Measurements from ENCODE around the gene SOD1. TPM values are rescaled to one million over a fixed set of nuclear protein-coding genes. Genes with fewer than 3 reads are reported as not detected.

The SOD1 gene
- total RNA-seq, 1 experiment from 2014 or later, result 380 TPM

- no TSS peak for BruUV-seq (replicated peaks)
- no peak for DNase-seq (ENCODE audit: low spot score)
- TF ChIP-seq EZH2 (IDR thresholded peaks at IDR 0.05; ENCODE audit: borderline replicate concordance, low read depth, low read length, poor library complexity, severe bottlenecking) (no peak), CTCF (conservative IDR thresholded peaks at IDR 0.05; ENCODE audit: low read depth, low read length) (no peak)
- Histone ChIP-seq H3K27me3 (replicated peaks; ENCODE audit: insufficient read depth, low read depth, low read length, poor library complexity) (no peaks in the 10 kb centered on the region), H3K9me3 (ENCODE audit: low read depth, low read length, poor library complexity, severe bottlenecking) (no peaks in the 10 kb centered on the region), H3K36me3 (ENCODE audit: insufficient read depth, low read length, poor library complexity, severe bottlenecking) (no peaks in the 10 kb centered on the region), H3K27ac (ENCODE audit: low read depth, low read length, poor library complexity, severe bottlenecking) (no peak overlapping the region), H3K4me3 (ENCODE audit: low read depth, low read length, poor library complexity, severe bottlenecking) (no peak overlapping the region), H3K4me1 (ENCODE audit: insufficient read depth, low read length, poor library complexity, severe bottlenecking) (no peaks in the 10 kb centered on the region)
- POLR2A ChIA-PET (ENCODE audit: low non-redundant PET), result no interaction called here
- intact Hi-C loops (cut with micrococcal nuclease; ENCODE audit: unreplicated experiment), result no loop called here
- CTCF ChIA-PET, result no interaction called here
Measured at GRCh38 chr21:31636874-31637273, 22.6 kb upstream of the SOD1 start.

DNA sequence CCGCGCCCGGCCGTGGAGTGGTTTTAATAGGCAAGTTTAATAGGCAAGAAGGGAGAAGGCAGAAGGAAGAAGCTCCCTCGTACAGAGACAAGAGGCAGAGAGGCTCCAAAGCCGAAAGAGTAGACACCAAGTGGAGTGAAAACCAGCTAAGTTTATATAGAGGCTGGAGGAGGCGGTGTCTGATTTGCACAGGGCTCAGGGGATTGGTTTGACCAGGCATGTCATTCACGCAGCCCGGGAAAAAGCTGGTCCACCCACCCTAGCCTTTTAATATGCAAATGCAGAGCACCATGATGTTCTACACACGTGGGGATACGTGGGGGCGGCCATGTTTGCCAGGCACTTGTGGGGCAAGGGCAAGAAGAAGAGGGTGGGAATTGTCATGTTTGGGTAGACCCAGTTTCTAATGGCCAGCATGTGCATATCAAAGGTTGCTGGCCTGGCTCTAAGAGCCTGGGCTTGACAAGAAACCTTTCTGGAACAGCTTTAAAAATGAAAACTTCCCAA, 18.0 kb upstream of the SOD1 start:
- H3K36me3 ChIP-seq (ENCODE audit: insufficient read depth, low read length, poor library complexity, severe bottlenecking), result no peaks in the 10 kb centered on the region
- CTCF ChIA-PET, result no interaction called here
- DNase-seq (ENCODE audit: low spot score), result no peak
- POLR2A ChIA-PET (ENCODE audit: low non-redundant PET), result no interaction called here
- no peak overlapping the region for H3K27ac ChIP-seq (ENCODE audit: low read depth, low read length, poor library complexity, severe bottlenecking)
- TF ChIP-seq EZH2 (IDR thresholded peaks at IDR 0.05; ENCODE audit: borderline replicate concordance, low read depth, low read length, poor library complexity, severe bottlenecking), result no peak
- no peak for TF ChIP-seq CTCF (conservative IDR thresholded peaks at IDR 0.05; ENCODE audit: low read depth, low read length)
- H3K27me3 ChIP-seq (replicated peaks; ENCODE audit: insufficient read depth, low read depth, low read length, poor library complexity), result no peaks in the 10 kb centered on the region
- intact Hi-C loops (cut with micrococcal nuclease; ENCODE audit: unreplicated experiment), result no loop called here
- H3K9me3 ChIP-seq (ENCODE audit: low read depth, low read length, poor library complexity, severe bottlenecking), result no peaks in the 10 kb centered on the region
- H3K4me3 ChIP-seq (ENCODE audit: low read depth, low read length, poor library complexity, severe bottlenecking), result no peak overlapping the region
- no TSS peak for BruUV-seq (replicated peaks)
- no peaks in the 10 kb centered on the region for H3K4me1 ChIP-seq (ENCODE audit: insufficient read depth, low read length, poor library complexity, severe bottlenecking)

GRCh38 chr21:31644643-31645042, 14.8 kb upstream of the SOD1 start:
- no peaks in the 10 kb centered on the region for H3K9me3 ChIP-seq (ENCODE audit: low read depth, low read length, poor library complexity, severe bottlenecking)
- H3K4me1 ChIP-seq (ENCODE audit: insufficient read depth, low read length, poor library complexity, severe bottlenecking), result no peaks in the 10 kb centered on the region
- DNase-seq (ENCODE audit: low spot score), result no peak
- BruUV-seq (replicated peaks), result no TSS peak
- no peaks in the 10 kb centered on the region for H3K27me3 ChIP-seq (replicated peaks; ENCODE audit: insufficient read depth, low read depth, low read length, poor library complexity)
- no peak overlapping the region for H3K4me3 ChIP-seq (ENCODE audit: low read depth, low read length, poor library complexity, severe bottlenecking)
- intact Hi-C loops (cut with micrococcal nuclease; ENCODE audit: unreplicated experiment), result no loop called here
- TF ChIP-seq CTCF (conservative IDR thresholded peaks at IDR 0.05; ENCODE audit: low read depth, low read length) (no peak), EZH2 (IDR thresholded peaks at IDR 0.05; ENCODE audit: borderline replicate concordance, low read depth, low read length, poor library complexity, severe bottlenecking) (no peak)
- H3K27ac ChIP-seq (ENCODE audit: low read depth, low read length, poor library complexity, severe bottlenecking), result no peak overlapping the region
- H3K36me3 ChIP-seq (ENCODE audit: insufficient read depth, low read length, poor library complexity, severe bottlenecking), result no peaks in the 10 kb centered on the region
- POLR2A ChIA-PET (ENCODE audit: low non-redundant PET), result no interaction called here
- CTCF ChIA-PET, result no interaction called here

Data from A673 (cell line).